Naive B cell (primary cell): ENCODE data around the gene NSDHL. TPM values are rescaled to one million over a fixed set of nuclear protein-coding genes. Genes with fewer than 3 reads are reported as not detected.

Source experiments
- ATAC-seq, 2 donors: fragments of 150-1000 bp; cut with Tn5 transposase; 2 replicates each; pipeline ENCODE4 v1.10.0; 2021; ENCODE audit warnings: low read depth in 2 of 2, mild to moderate bottlenecking in 2 of 2, moderate library complexity in 2 of 2
- DNase-seq: peaks from one replicate; pipeline ENCODE4 v3.0.0; 2022
- H3K27ac Mint-ChIP-seq, 6 donors: one replicate each; pipeline ENCODE4 v1.8.0; 2020 to 2022; ENCODE audit warnings: mild to moderate bottlenecking in 6 of 6, mixed read lengths in 6 of 6, moderate library complexity in 5 of 6, inconsistent platforms in 2 of 6
- H3K27me3 Mint-ChIP-seq, 3 donors: one replicate each; pipeline ENCODE4 v1.8.0; 2021 to 2022; ENCODE audit warnings: mixed read lengths in 3 of 3, mild to moderate bottlenecking in 1 of 3
- H3K36me3 Mint-ChIP-seq, 2 donors: one replicate each; pipeline ENCODE4 v1.8.0; 2020 to 2022; ENCODE audit warnings: mixed read lengths in 2 of 2, inconsistent platforms in 1 of 2, mild to moderate bottlenecking in 1 of 2
- H3K4me1 Mint-ChIP-seq, 3 donors: one replicate each; pipeline ENCODE4 v1.8.0; 2020 to 2022; ENCODE audit warnings: mixed read lengths in 3 of 3, inconsistent platforms in 1 of 3, mild to moderate bottlenecking in 1 of 3, moderate library complexity in 1 of 3
- H3K4me3 Mint-ChIP-seq, 8 donors: one replicate each; pipeline ENCODE4 v1.8.0; 2020 to 2022; ENCODE audit warnings: mild to moderate bottlenecking in 8 of 8, mixed read lengths in 8 of 8, moderate library complexity in 8 of 8, inconsistent platforms in 2 of 8
- H3K9me3 Mint-ChIP-seq, 7 donors: one replicate each; pipeline ENCODE4 v1.8.0; 2020 to 2022; ENCODE audit warnings: mixed read lengths in 7 of 7, mild to moderate bottlenecking in 5 of 7, inconsistent platforms in 2 of 7, moderate library complexity in 1 of 7
- polyA plus RNA-seq, 6 donors: library from polyadenylated mRNA; unstranded; fragments of 300-500 nt; fragmentation: Illumina TruSeq; gene quantifications; one replicate each; pipeline ENCODE4 v1.2.3, GENCODE V29; 2021; ENCODE audit warnings: low read depth in 6 of 6

The NSDHL gene
- polyA plus RNA-seq, 6 donors from 2014 or later = 10.8 to 20.0 (median 15.4) TPM

DNA sequence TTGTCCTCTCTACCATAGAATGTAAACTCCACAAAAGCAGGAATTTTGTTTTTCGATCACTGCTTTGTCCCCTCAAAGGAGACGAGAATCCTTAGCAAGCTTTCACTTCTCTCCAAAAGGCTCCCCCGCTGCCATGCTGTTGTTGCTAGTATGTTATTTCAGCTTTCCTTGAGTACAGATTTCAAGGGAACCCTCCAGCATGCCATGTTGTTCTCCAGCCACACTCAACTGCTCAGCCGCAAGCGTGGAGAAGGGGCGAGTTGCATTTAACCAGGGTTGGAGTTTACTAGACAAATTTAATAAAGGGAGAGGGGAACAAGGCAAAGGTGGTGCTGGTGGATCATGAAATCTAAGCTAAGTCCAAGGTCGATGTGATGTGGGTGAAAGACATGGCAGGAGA is 23.1 kb downstream of the NSDHL start:
- no peak overlapping the region for H3K4me3 Mint-ChIP-seq
- peak overlapping the region in 1 of 6 donors; percentile 14 for H3K27ac Mint-ChIP-seq
- H3K27me3 Mint-ChIP-seq = no peaks in the 10 kb centered on the region
- H3K9me3 Mint-ChIP-seq = peaks cover 0 to 7% (median 0%) of the 10 kb centered on the region in 7 donors
- H3K36me3 Mint-ChIP-seq = peaks cover 10 to 32% of the 10 kb centered on the region in 2 donors
- no peak for ATAC-seq
- H3K4me1 Mint-ChIP-seq = no peaks in the 10 kb centered on the region
- no peak for DNase-seq

DNA sequence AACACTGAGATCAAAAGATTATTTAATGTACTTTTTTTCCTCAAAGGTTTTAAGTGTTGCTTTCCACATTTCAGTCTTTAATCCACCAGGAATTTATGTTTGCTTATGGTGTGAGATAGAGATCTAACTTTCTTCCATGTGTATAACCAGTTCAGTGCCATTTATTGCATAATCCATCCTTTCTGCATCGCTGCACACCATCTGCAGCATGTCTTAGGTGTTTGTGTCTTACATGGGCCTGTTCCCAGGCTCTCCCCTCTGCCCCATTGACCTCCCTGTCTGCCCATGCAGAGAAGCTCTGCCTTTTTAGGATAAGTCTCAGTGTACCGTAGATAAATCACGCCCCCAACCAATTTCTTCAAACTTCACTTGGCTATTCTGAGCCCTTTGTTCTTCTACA is 30.3 kb downstream of the NSDHL start:
- H3K4me3 Mint-ChIP-seq = no peak overlapping the region
- DNase-seq = no peak
- H3K27me3 Mint-ChIP-seq = no peaks in the 10 kb centered on the region
- no peak for ATAC-seq
- H3K36me3 Mint-ChIP-seq = no peaks in the 10 kb centered on the region
- no peaks in the 10 kb centered on the region for H3K9me3 Mint-ChIP-seq
- no peak overlapping the region for H3K27ac Mint-ChIP-seq
- no peaks in the 10 kb centered on the region for H3K4me1 Mint-ChIP-seq

- Mint-ChIP-seq H3K4me3 (no peak overlapping the region), H3K36me3 (peaks cover 0 to 3% of the 10 kb centered on the region in 2 donors), H3K27ac (no peak overlapping the region), H3K4me1 (no peaks in the 10 kb centered on the region), H3K27me3 (no peaks in the 10 kb centered on the region), H3K9me3 (no peaks in the 10 kb centered on the region)
- DNase-seq (no peak), ATAC-seq (no peak)
Measured at GRCh38 chrX:152861826-152862225, 31.0 kb downstream of the NSDHL start.

DNA sequence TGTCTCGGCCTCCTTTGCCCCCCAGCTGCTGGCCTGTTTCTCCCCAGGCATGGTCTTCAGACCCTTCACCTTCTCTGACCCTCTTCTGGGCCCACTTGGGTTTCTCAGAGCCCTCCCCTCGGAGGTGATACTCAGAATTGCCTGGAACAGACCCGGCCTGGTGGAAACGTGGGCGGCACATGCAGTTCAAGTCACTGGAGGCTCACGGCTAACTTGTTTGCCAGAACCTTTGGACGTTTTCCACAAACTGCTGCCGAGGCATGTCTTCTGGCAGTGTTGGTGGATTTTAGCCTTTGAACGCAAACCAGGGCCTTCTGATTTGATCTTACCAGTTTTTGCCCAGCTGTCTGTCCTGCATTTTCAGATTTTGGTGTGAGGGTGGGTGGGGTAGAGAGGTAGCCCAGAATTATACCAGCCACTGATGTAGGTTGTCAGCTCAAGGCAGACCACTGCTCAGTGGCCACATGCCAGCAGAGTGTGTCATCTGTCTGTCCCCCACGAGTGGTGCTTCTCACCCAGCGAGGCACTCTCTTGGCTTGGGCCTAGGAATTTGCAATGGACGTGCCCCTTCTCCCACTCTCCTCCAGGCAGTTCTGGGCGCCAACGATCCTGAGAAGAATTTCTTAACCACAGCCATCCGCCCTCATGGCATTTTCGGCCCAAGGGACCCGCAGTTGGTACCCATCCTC is 34.5 kb downstream of the NSDHL start:
- Mint-ChIP-seq H3K4me3 (no peak overlapping the region), H3K36me3 (peaks cover 0 to 8% of the 10 kb centered on the region in 2 donors)

GRCh38 chrX:152866386-152866785 is 35.5 kb downstream of the NSDHL start:
- no peak overlapping the region for H3K4me3 Mint-ChIP-seq
- no peaks in the 10 kb centered on the region for H3K27me3 Mint-ChIP-seq
- H3K4me1 Mint-ChIP-seq = peaks cover 0 to 3% (median under 1%) of the 10 kb centered on the region in 3 donors
- peaks cover 0 to 2% (median 0%) of the 10 kb centered on the region in 7 donors for H3K9me3 Mint-ChIP-seq
- H3K27ac Mint-ChIP-seq = peak overlapping the region in 1 of 6 donors; percentile 54
- ATAC-seq = no peak
- peaks cover 0 to 11% of the 10 kb centered on the region in 2 donors for H3K36me3 Mint-ChIP-seq
- DNase-seq = no peak

More for the DNA sequence above, 34.5 kb downstream of the NSDHL start:
- Mint-ChIP-seq H3K9me3 (peaks cover 0 to 2% (median 0%) of the 10 kb centered on the region in 7 donors), H3K4me1 (no peaks in the 10 kb centered on the region), H3K27me3 (no peaks in the 10 kb centered on the region), H3K27ac (no peak overlapping the region)
- ATAC-seq (no peak), DNase-seq (no peak)

- ATAC-seq = no peak
- no peak overlapping the region for H3K4me3 Mint-ChIP-seq
- no peak for DNase-seq
- peaks cover 13 to 20% (median 17%) of the 10 kb centered on the region in 3 donors for H3K4me1 Mint-ChIP-seq
- peaks cover 0 to 18% of the 10 kb centered on the region in 2 donors for H3K36me3 Mint-ChIP-seq
- peak overlapping the region in 1 of 6 donors; percentile 95 for H3K27ac Mint-ChIP-seq
- no peaks in the 10 kb centered on the region for H3K27me3 Mint-ChIP-seq
- peaks cover 0 to 13% (median 0%) of the 10 kb centered on the region in 7 donors for H3K9me3 Mint-ChIP-seq
Measured at GRCh38 chrX:152869972-152870371, 39.1 kb downstream of the NSDHL start.

- DNase-seq = no peak
- H3K9me3 Mint-ChIP-seq = peaks cover 0 to 13% (median 0%) of the 10 kb centered on the region in 7 donors
- no peak overlapping the region for H3K4me3 Mint-ChIP-seq
- ATAC-seq = no peak
- no peaks in the 10 kb centered on the region for H3K27me3 Mint-ChIP-seq
- peaks cover 13 to 20% (median 17%) of the 10 kb centered on the region in 3 donors for H3K4me1 Mint-ChIP-seq
- H3K36me3 Mint-ChIP-seq = peaks cover 0 to 18% of the 10 kb centered on the region in 2 donors
- H3K27ac Mint-ChIP-seq = peak overlapping the region in 2 of 6 donors; percentile 62 to 72
Measured at GRCh38 chrX:152871260-152871659, 40.4 kb downstream of the NSDHL start.

- ATAC-seq = no peak
- Mint-ChIP-seq H3K27me3 (no peaks in the 10 kb centered on the region), H3K36me3 (peaks cover 0 to 10% of the 10 kb centered on the region in 2 donors), H3K4me1 (peaks cover 13 to 20% (median 17%) of the 10 kb centered on the region in 3 donors), H3K27ac (no peak overlapping the region), H3K9me3 (peaks cover 0 to 13% (median 0%) of the 10 kb centered on the region in 7 donors), H3K4me3 (no peak overlapping the region)
- DNase-seq = no peak
Measured at GRCh38 chrX:152872522-152872921, 41.7 kb downstream of the NSDHL start.

DNA sequence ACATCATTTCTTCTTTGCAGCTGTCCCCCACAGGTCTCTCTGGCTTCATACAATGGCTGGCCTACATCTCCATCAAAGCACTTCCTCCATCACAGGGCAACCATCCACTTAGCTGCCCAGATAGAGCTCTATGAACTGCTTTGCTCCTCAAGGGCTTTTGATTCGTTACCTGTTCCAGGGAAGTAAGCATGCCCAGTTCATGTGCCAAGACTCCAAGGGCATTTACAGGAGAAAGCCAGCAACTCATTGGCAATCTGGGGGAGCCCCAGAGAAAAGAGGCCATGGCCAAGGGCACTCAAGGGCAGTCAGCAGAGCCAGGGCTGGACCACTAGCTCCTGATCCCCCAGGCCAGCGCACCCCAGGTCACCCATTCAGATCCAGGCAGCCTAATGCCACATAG is 42.5 kb downstream of the NSDHL start:
- peaks cover 0 to 10% of the 10 kb centered on the region in 2 donors for H3K36me3 Mint-ChIP-seq
- H3K27ac Mint-ChIP-seq = peak overlapping the region in 2 of 6 donors; percentile 56 to 77
- DNase-seq (no peak), ATAC-seq (no peak)
- H3K4me3 Mint-ChIP-seq = peak overlapping the region in 2 of 8 donors; percentile 1 to 49
- H3K9me3 Mint-ChIP-seq = peaks cover 0 to 13% (median 0%) of the 10 kb centered on the region in 7 donors
- peaks cover 13 to 20% (median 17%) of the 10 kb centered on the region in 3 donors for H3K4me1 Mint-ChIP-seq
- no peaks in the 10 kb centered on the region for H3K27me3 Mint-ChIP-seq

GRCh38 chrX:152876931-152877840 is 46.3 kb downstream of the NSDHL start:
- DNase-seq (no peak), ATAC-seq (no peak)
- Mint-ChIP-seq H3K4me1 (peaks cover 6 to 9% (median 8%) of the 10 kb centered on the region in 3 donors), H3K36me3 (no peaks in the 10 kb centered on the region), H3K27me3 (no peaks in the 10 kb centered on the region), H3K27ac (peak overlapping the region in 1 of 6 donors; percentile 47), H3K4me3 (no peak overlapping the region), H3K9me3 (peaks cover 0 to 6% (median 0%) of the 10 kb centered on the region in 7 donors)

- peak overlapping the region in 1 of 6 donors; percentile 56 for H3K27ac Mint-ChIP-seq
- no peak for ATAC-seq
- H3K36me3 Mint-ChIP-seq = no peaks in the 10 kb centered on the region
- no peak overlapping the region for H3K4me3 Mint-ChIP-seq
- H3K4me1 Mint-ChIP-seq = no peaks in the 10 kb centered on the region
- H3K27me3 Mint-ChIP-seq = peaks cover 0 to 4% (median under 1%) of the 10 kb centered on the region in 3 donors
- no peak for DNase-seq
- peaks cover 0 to 4% (median 0%) of the 10 kb centered on the region in 7 donors for H3K9me3 Mint-ChIP-seq
Measured at GRCh38 chrX:152878976-152879755, 48.3 kb downstream of the NSDHL start.

GRCh38 chrX:152881289-152881688 is 50.4 kb downstream of the NSDHL start:
- ATAC-seq (no peak), DNase-seq (no peak)
- Mint-ChIP-seq H3K4me3 (no peak overlapping the region), H3K9me3 (peaks cover 0 to 4% (median 0%) of the 10 kb centered on the region in 7 donors), H3K4me1 (no peaks in the 10 kb centered on the region), H3K36me3 (no peaks in the 10 kb centered on the region), H3K27ac (no peak overlapping the region), H3K27me3 (peaks cover 3 to 8% (median 5%) of the 10 kb centered on the region in 3 donors)

DNA sequence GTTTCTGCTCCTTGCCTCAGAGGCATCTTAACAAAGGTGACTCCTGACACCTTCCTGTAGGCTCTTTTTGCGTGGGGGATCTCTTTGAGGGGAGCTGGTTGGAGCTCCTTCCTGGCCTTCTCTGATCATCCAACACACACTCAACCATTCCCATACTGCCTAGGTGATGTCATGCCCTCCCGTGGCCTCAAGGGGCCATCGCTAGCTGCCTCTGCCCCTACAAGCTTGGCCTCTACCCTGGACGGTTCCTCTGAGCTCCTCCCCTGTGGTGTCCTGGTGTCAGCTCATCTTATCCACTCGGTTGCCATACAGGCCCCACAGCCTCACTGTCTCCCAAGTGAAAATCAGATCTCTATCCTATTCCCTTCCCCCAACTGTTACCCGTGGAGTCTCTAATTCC is 53.3 kb downstream of the NSDHL start:
- H3K27me3 Mint-ChIP-seq = peaks cover 3 to 18% (median 13%) of the 10 kb centered on the region in 3 donors
- DNase-seq (no peak), ATAC-seq (no peak)
- H3K4me1 Mint-ChIP-seq = no peaks in the 10 kb centered on the region
- H3K9me3 Mint-ChIP-seq = peaks cover 0 to 4% (median 0%) of the 10 kb centered on the region in 7 donors
- H3K27ac Mint-ChIP-seq = no peak overlapping the region
- no peaks in the 10 kb centered on the region for H3K36me3 Mint-ChIP-seq
- no peak overlapping the region for H3K4me3 Mint-ChIP-seq
